ENCODE measurements around the gene LIMS2. TPM values are rescaled to one million over a fixed set of nuclear protein-coding genes. Genes with fewer than 3 reads are reported as not detected.
A peak's percentile ranks its signal among the peaks of the same experiment; 100 is the strongest.

The LIMS2 gene
- total RNA-seq, 1 experiment from 2014 or later = 9.0 TPM

- Histone ChIP-seq H3K27ac (no peak overlapping the region), H3K27me3 (replicated peaks) (no peaks in the 10 kb centered on the region), H3K4me1 (replicated peaks) (peaks cover 17% of the 10 kb centered on the region), H3K9me3 (replicated peaks) (no peaks in the 10 kb centered on the region), H3K4me3 (no peak overlapping the region), H3K36me3 (no peaks in the 10 kb centered on the region; the same call in 1 of the 2 replicates)
- no peak for DNase-seq (ENCODE audit: low read depth in 1 of 2, low spot score in 2 of 2)
Observed at GRCh38 chr2:127678531-127678930, 3.2 kb upstream of the LIMS2 start.

GRCh38 chr2:127676906-127677305 lies 1.6 kb upstream of the LIMS2 start:
- Histone ChIP-seq H3K9me3 (replicated peaks) (no peaks in the 10 kb centered on the region), H3K4me1 (replicated peaks) (peaks cover 31% of the 10 kb centered on the region), H3K27me3 (replicated peaks) (no peaks in the 10 kb centered on the region), H3K36me3 (no peaks in the 10 kb centered on the region; the same call in none of the 2 replicates), H3K4me3 (no peak overlapping the region), H3K27ac (no peak overlapping the region)
- no peak for DNase-seq (ENCODE audit: low read depth in 1 of 2, low spot score in 2 of 2)

DNA sequence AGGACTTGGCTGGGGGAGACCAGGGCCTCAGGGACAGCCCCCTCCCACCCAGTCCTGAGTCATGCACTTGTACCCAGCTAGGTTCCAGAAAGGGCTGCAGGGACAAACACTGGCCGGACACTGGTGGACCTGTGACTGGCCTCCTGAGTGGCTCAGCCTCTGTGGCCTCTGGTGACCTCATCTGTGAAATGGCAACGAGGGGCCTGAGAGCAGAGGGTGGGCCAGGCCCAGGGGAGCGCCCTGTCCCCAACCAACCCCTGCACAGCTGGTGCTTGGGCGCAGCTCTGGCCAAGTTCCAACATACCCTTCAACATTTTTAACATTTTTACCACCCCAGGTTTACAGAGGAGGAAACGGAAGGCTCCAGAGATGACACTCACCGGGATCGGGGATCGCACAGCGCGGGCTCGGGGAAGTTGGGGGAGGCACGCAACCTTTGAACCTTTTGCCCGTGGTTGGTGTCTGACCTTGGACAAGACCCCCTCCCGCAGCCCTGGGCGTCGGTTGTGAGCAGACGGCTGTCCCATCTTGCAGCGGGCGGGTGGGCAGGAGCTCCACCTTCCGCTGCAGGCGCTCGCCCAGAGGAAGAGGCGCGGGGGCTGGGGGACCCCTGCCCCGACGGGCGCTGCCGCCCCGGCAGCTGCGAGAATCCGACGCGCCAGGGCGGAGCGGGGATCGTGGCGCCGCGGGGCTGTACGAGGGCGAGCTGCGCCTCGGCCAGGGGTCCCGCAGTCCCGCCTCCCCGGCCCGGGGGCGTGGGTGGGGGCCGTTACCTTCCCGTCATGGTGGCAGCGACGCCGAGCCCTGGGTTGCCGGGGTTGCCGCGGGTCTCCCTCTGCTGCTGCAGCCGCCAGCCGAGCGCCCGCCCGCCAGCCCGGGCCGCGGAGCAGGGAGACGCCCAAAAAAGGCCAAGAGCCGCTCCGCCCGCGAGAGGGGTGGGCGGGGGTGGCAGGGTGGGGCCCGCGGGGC lies 805 bp downstream of the LIMS2 start:
- DNase-seq (ENCODE audit: low read depth in 1 of 2, low spot score in 2 of 2) = peak; percentile 31 to 39
- no peaks in the 10 kb centered on the region for H3K27me3 ChIP-seq (replicated peaks)
- peak overlapping the region; percentile 85 for H3K4me3 ChIP-seq
- H3K36me3 ChIP-seq = peaks cover 4% of the 10 kb centered on the region
- no peaks in the 10 kb centered on the region for H3K9me3 ChIP-seq (replicated peaks)
- no peak overlapping the region for H3K27ac ChIP-seq
- peaks cover 31% of the 10 kb centered on the region for H3K4me1 ChIP-seq (replicated peaks)

DNA sequence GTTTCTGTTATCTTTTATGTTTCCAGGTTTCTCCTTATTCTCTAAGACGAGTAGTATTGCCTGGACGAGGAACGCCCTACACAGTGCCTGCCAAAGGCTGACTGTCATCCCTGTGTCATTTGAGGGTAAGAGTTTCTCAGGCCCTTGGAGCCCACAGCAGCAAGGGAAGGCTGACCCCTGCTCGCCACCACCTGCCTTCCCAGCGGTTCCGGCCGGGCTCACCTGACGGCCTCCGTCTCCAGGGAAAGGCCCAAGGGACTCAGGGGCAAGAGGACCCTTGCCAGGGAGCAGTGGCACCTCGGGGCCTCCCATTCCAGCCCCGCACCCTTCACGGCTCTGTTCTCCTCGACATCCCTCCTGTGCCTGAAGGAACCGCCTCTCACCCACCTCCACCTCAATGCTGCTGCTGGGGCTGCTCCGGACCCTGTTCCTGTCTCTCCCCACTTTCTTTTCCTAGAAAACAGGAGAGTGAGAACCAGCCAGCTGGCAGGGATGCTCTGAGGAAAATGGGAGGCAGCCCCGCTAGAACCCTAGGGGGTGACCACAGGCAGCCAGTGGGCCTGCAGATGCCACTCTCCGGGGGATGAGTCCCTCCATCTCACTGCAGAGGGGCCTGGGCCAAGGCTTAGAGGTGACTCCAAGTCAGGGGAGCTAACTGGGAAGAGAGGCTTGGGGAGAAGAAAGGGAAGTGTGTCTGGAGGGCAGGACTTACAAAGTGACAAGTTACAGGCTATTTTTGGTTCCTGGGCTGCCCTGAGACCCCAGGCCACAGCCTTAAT lies 1.9 kb downstream of the LIMS2 start:
- no peaks in the 10 kb centered on the region for H3K9me3 ChIP-seq (replicated peaks)
- H3K4me3 ChIP-seq = peak overlapping the region; percentile 85; the same call in 1 of the 2 replicates
- no peak for DNase-seq (ENCODE audit: low read depth in 1 of 2, low spot score in 2 of 2)

DNA sequence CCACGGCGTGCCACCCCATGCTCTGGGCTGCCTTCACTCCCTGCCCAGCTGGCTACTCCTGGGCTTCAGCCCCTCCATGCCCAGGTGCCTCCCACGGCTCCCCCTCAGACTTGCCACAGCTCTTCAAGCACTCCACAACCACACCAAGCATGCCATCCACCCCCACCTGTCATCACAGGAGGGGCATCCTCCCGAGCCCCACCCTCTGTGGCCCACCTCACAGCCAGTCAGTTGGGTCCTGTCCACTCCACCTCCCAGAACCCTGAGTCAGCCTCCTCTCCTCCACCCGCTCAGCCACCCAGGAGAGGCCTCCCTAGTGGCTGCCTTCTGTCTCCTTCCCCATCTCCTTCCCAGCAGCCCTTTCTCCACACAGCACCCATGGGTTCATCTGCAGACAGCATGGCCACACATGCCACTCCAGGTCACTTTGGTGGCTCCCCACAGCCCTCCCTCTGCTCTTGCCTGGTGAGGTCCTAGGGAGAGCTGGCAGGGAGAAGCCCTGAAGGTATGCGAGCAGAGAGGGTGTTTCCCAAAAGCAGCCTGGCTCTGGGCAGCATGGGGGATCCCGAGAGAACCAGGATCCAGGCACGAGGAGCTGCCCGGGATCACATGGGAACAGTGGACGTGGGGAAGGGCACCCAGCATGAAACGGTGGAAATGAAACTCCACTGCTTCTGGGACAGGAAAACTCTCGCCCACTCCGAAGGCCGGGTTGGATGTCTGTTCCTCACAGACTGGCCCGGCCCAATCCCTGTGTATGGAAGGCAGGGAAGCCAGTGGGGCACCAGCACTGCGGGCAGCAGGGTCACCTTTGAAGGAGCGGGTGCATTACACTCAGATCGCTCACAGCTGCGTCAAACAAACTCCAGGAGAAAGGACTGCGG lies 2.7 kb downstream of the LIMS2 start:
- peaks cover 31% of the 10 kb centered on the region for H3K4me1 ChIP-seq (replicated peaks)
- no peak overlapping the region for H3K4me3 ChIP-seq
- H3K27me3 ChIP-seq (replicated peaks) = no peaks in the 10 kb centered on the region
- H3K36me3 ChIP-seq = peaks cover 4% of the 10 kb centered on the region
- no peak for DNase-seq (ENCODE audit: low read depth in 1 of 2, low spot score in 2 of 2)
- no peak overlapping the region for H3K27ac ChIP-seq
- H3K9me3 ChIP-seq (replicated peaks) = no peaks in the 10 kb centered on the region

More for the DNA sequence above, 1.9 kb downstream of the LIMS2 start:
- Histone ChIP-seq H3K36me3 (peaks cover 4% of the 10 kb centered on the region), H3K27me3 (replicated peaks) (no peaks in the 10 kb centered on the region), H3K27ac (no peak overlapping the region), H3K4me1 (replicated peaks) (peaks cover 31% of the 10 kb centered on the region)

GRCh38 chr2:127671557-127672302 lies 3.6 kb downstream of the LIMS2 start:
- Histone ChIP-seq H3K27ac (no peak overlapping the region), H3K4me3 (no peak overlapping the region), H3K9me3 (replicated peaks) (no peaks in the 10 kb centered on the region), H3K27me3 (replicated peaks) (no peaks in the 10 kb centered on the region), H3K36me3 (peaks cover 4% of the 10 kb centered on the region), H3K4me1 (replicated peaks) (peaks cover 31% of the 10 kb centered on the region)
- no peak for DNase-seq (ENCODE audit: low read depth in 1 of 2, low spot score in 2 of 2)

DNA sequence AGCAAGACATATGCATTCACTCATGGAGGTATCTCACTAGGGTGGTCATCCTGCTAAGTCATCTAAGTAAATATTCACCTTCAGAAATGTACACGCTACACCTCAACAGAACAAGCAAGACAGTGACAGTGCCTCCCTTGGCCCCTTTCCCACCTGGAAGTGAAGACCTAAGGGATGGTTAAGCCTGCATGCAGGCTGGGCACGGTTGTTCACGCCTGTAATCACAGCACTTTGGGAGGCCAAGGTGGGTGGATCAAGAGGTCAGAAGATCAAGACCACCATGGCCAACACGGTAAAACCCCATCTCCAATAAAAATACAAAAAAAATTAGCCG lies 4.4 kb downstream of the LIMS2 start:
- Histone ChIP-seq H3K27me3 (replicated peaks) (no peaks in the 10 kb centered on the region), H3K4me3 (no peak overlapping the region), H3K9me3 (replicated peaks) (no peaks in the 10 kb centered on the region), H3K36me3 (peaks cover 4% of the 10 kb centered on the region), H3K4me1 (replicated peaks) (peaks cover 28% of the 10 kb centered on the region), H3K27ac (no peak overlapping the region)
- DNase-seq (ENCODE audit: low read depth in 1 of 2, low spot score in 2 of 2) = no peak

GRCh38 chr2:127670055-127670956 lies 5.0 kb downstream of the LIMS2 start:
- Histone ChIP-seq H3K36me3 (peaks cover 4% of the 10 kb centered on the region), H3K27me3 (replicated peaks) (no peaks in the 10 kb centered on the region), H3K9me3 (replicated peaks) (no peaks in the 10 kb centered on the region), H3K27ac (no peak overlapping the region), H3K4me3 (no peak overlapping the region), H3K4me1 (replicated peaks) (peaks cover 27% of the 10 kb centered on the region)
- no peak for DNase-seq (ENCODE audit: low read depth in 1 of 2, low spot score in 2 of 2)

GRCh38 chr2:127669056-127669455 lies 6.3 kb downstream of the LIMS2 start:
- Histone ChIP-seq H3K4me3 (no peak overlapping the region), H3K4me1 (replicated peaks) (peaks cover 19% of the 10 kb centered on the region), H3K27ac (no peak overlapping the region), H3K27me3 (replicated peaks) (no peaks in the 10 kb centered on the region), H3K9me3 (replicated peaks) (no peaks in the 10 kb centered on the region), H3K36me3 (peaks cover 4% of the 10 kb centered on the region)
- DNase-seq (ENCODE audit: low read depth in 1 of 2, low spot score in 2 of 2) = no peak

DNA sequence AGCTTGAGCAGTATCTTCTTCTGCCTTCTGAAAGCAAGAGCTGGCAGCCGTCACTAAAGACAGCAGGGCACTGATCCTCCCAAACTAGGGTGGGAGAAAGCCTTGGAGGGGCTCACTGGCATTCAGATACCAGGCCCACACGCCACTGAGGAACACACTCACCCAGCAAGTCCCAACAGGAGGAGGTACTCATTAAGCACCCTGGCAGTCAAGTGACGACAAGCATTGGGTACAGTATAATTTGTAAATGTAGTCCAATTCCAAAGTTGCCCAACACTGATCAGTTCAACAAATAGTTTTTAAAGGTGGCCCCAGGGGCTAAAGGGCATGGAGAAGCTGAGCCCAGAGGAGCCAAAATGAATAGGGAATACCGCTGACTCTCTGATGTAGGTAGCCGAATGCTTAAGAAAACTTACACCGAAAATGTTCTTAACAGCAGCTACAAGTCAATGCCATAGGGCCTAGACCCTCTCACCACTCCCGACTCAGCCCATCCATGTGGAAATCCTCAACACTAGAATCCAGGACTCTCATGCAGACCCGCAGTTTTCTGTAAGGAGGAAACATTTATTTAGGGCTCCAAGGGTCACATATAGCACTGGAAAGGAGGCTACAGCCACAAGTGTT lies 9.9 kb downstream of the LIMS2 start:
- H3K27me3 ChIP-seq (replicated peaks) = no peaks in the 10 kb centered on the region
- peaks cover 4% of the 10 kb centered on the region for H3K36me3 ChIP-seq
- H3K9me3 ChIP-seq (replicated peaks) = no peaks in the 10 kb centered on the region
- DNase-seq (ENCODE audit: low read depth in 1 of 2, low spot score in 2 of 2) = no peak
- H3K4me3 ChIP-seq = no peak overlapping the region
- H3K4me1 ChIP-seq (replicated peaks) = no peaks in the 10 kb centered on the region
- no peak overlapping the region for H3K27ac ChIP-seq

GRCh38 chr2:127664895-127665225 lies 10.5 kb downstream of the LIMS2 start:
- DNase-seq (ENCODE audit: low read depth in 1 of 2, low spot score in 2 of 2) = no peak
- Histone ChIP-seq H3K4me3 (no peak overlapping the region), H3K4me1 (replicated peaks) (no peaks in the 10 kb centered on the region), H3K27ac (no peak overlapping the region), H3K9me3 (replicated peaks) (no peaks in the 10 kb centered on the region), H3K27me3 (replicated peaks) (no peaks in the 10 kb centered on the region), H3K36me3 (peaks cover 1% of the 10 kb centered on the region)
